Activated naive CD8-positive, alpha-beta T cell (primary cell): ENCODE results near the gene RNPEPL1.
A peak's percentile ranks its signal among the peaks of the same experiment; 100 is the strongest.
"Not testable (repeated sequence)": the region's sequence is repeated elsewhere in the genome, so short reads cannot be mapped to it uniquely, and the experiment has no call there.

Experiments
- H3K27ac Mint-ChIP-seq: one replicate; pipeline ENCODE4 v1.8.0; 2021; ENCODE audit warnings: mixed read lengths
- H3K27me3 Mint-ChIP-seq: one replicate; pipeline ENCODE4 v1.8.0; 2021; ENCODE audit warnings: mixed read lengths
- H3K36me3 Mint-ChIP-seq: one replicate; pipeline ENCODE4 v1.8.0; 2021; ENCODE audit warnings: mixed read lengths
- H3K4me1 Mint-ChIP-seq: one replicate; pipeline ENCODE4 v1.8.0; 2021; ENCODE audit warnings: low read depth, mixed read lengths
- H3K4me3 Mint-ChIP-seq: one replicate; pipeline ENCODE4 v1.8.0; 2021; ENCODE audit warnings: mild to moderate bottlenecking, mixed read lengths
- H3K9me3 Mint-ChIP-seq: one replicate; pipeline ENCODE4 v1.8.0; 2021; ENCODE audit warnings: low read depth, mixed read lengths

The RNPEPL1 gene

DNA sequence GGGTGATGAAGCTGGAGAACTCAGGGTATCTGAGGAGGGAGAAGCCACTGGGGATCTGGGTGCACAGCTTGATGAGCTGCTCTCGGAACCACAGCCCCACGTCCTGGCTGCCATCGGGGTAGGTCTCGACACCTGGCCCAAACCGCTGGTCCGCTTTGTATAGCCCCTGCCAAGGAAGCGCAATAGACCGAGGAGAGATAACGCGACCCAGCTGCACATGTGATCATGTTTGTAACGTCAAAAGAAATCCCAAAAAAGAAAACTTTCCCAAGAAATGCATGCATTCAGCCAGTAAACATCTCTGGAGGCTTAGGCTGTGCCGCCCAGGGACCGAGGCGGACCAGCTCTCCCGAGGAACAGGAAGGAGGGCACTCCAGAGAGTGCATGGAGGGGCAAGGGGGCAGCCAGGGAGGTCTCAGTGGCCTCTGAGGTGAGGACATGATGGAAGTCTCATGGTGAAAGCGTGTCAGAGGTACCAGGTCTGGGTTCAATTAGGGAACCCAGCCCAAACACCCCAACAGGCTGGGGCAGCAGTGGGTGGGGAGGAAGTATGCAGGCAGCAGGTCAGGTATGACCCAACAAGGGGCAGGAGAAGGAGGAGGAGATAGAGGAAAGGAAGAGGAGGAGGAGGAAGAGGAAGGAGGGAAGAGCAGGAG is 38.8 kb upstream of the RNPEPL1 start:
- no peaks in the 10 kb centered on the region for H3K27me3 Mint-ChIP-seq
- peaks cover 2% of the 10 kb centered on the region for H3K4me1 Mint-ChIP-seq
- peaks cover 25% of the 10 kb centered on the region for H3K9me3 Mint-ChIP-seq
- H3K27ac Mint-ChIP-seq = no peak overlapping the region
- H3K36me3 Mint-ChIP-seq = peaks cover 54% of the 10 kb centered on the region
- no peak overlapping the region for H3K4me3 Mint-ChIP-seq

DNA sequence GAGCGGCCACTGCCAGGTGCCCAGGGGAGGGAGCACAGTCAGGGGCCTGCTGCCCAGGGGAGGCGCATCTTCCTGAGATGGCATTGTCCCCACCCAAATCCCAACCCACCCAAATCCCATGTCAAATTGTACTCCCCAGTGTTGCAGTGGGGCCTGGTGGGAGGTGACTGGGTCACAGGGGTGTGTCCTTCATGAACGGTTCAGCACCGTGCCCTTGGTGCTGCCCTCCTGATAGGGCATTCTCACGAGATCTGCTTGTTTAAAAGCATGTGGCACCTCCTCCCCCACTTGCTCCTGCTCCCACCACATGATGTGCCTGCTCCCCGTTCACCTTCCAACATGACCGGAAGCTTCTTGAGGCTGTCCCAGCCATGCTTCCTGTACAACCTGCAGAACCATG is 38.1 kb upstream of the RNPEPL1 start:
- Mint-ChIP-seq H3K27me3 (no peaks in the 10 kb centered on the region), H3K9me3 (peaks cover 21% of the 10 kb centered on the region), H3K4me1 (peaks cover 2% of the 10 kb centered on the region), H3K36me3 (peaks cover 49% of the 10 kb centered on the region), H3K4me3 (no peak overlapping the region), H3K27ac (no peak overlapping the region)

GRCh38 chr2:240531038-240531437 is 37.2 kb upstream of the RNPEPL1 start:
- H3K4me1 Mint-ChIP-seq = peaks cover 4% of the 10 kb centered on the region
- H3K4me3 Mint-ChIP-seq = no peak overlapping the region
- peaks cover 21% of the 10 kb centered on the region for H3K9me3 Mint-ChIP-seq
- no peak overlapping the region for H3K27ac Mint-ChIP-seq
- peaks cover 51% of the 10 kb centered on the region for H3K36me3 Mint-ChIP-seq
- no peaks in the 10 kb centered on the region for H3K27me3 Mint-ChIP-seq

DNA sequence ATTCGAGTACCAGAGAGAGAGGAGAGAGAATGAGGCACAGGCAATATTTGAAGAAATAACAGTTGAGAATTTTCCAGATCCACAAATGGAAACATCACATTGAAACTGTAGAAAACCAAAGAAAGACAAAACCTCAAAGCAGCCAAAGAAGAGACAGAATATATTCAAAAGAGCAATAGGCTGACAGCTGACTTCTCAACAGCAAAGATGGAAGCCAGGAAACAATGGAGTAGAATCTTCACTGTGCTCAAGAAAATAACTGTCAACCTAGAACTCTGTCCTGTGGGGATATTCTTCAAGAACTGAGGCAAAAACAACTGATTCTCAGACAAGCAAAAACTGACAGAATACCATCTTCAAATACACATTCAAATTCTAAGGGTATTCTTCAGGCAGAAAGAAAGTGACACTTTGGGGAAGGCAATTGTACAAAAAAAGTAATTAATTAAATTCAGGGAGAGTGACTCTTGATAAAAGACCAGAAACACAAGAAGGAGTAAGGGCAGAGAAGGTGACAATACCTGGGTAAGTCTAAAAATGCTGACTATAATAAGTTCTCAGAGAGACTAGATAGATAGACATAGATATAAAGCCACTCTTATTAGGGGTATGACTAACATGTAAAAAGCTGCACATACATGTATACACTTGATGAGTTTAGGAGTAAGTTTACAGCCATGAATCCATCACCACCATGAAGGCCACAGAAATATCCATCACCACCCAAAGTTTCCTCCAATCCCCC is 36.1 kb upstream of the RNPEPL1 start:
- Mint-ChIP-seq H3K4me1 (peaks cover 7% of the 10 kb centered on the region), H3K9me3 (peaks cover 18% of the 10 kb centered on the region), H3K27me3 (no peaks in the 10 kb centered on the region), H3K36me3 (peaks cover 42% of the 10 kb centered on the region), H3K4me3 (no peak overlapping the region), H3K27ac (peak overlapping the region; percentile 1)

DNA sequence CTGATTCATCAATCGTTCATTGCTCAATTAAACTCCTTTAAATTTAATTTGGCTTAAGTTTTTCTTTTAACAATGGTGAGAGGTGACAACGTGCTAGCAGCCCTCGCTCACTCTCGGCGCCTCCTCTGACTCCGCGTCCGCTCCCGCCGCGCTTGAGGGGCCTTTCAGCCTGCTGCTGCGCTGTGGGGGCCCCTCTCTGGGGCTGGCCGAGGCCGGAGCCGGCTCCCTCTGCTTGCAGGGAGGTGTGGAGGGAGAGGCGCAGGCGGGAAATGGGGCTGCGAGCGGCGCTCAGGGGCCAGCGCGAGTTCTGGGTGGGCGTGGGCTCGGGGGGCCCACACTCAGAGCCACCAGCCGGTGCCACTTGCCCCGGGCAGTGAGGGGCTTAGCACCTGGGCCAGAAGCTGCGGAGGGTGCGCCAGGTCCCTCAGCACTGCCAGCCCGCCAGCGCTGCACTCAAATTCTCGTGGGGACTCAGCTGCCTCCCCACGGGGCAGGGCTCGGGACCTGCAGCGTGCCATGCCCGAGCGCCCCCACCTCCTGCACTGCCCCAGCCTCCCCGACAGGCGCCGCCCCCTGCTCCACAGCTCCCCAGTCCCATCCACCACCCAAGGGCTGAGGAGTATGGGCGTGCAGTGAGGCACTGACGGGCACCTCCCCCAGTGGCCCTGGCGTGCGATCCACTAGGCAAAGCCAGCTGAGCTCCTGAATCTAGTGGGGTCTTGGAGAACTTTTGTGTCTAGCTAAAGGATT is 30.1 kb upstream of the RNPEPL1 start:
- no peak overlapping the region for H3K27ac Mint-ChIP-seq
- no peak overlapping the region for H3K4me3 Mint-ChIP-seq
- peaks cover 30% of the 10 kb centered on the region for H3K36me3 Mint-ChIP-seq
- H3K27me3 Mint-ChIP-seq = no peaks in the 10 kb centered on the region
- no peaks in the 10 kb centered on the region for H3K9me3 Mint-ChIP-seq
- H3K4me1 Mint-ChIP-seq = peaks cover 14% of the 10 kb centered on the region

DNA sequence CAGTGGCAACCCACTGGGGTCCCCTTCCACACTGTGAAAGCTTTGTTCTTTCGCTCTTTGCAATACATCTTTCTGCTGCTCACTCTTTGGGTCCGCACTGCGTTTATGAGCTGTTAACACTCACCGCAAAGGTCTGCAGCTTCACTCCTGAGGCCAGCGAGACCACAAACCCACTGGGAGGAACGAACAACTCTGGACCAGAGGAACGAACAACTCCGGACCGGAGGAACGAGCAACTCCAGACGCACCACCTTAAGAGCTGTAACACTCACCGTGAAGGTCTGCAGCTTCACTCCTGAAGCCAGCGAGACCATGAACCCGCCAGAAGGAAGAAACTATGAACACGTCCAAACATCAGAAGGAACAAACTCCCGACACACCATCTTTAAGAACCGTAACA is 29.2 kb upstream of the RNPEPL1 start:
- not testable (repeated sequence) for H3K9me3 Mint-ChIP-seq, H3K4me3 Mint-ChIP-seq, H3K27me3 Mint-ChIP-seq, H3K27ac Mint-ChIP-seq
- Mint-ChIP-seq H3K4me1 (peaks cover 16% of the 10 kb centered on the region), H3K36me3 (peaks cover 29% of the 10 kb centered on the region)

GRCh38 chr2:240539906-240540305 is 28.4 kb upstream of the RNPEPL1 start:
- Mint-ChIP-seq H3K4me1 (peaks cover 17% of the 10 kb centered on the region), H3K9me3 (no peaks in the 10 kb centered on the region), H3K27ac (no peak overlapping the region), H3K27me3 (no peaks in the 10 kb centered on the region), H3K4me3 (no peak overlapping the region), H3K36me3 (peaks cover 29% of the 10 kb centered on the region)

- Mint-ChIP-seq H3K27ac (no peak overlapping the region), H3K9me3 (no peaks in the 10 kb centered on the region), H3K4me3 (no peak overlapping the region), H3K4me1 (peaks cover 12% of the 10 kb centered on the region), H3K36me3 (peaks cover 19% of the 10 kb centered on the region), H3K27me3 (no peaks in the 10 kb centered on the region)
These were observed 17.0 kb upstream of the RNPEPL1 start for GRCh38 chr2:240551288-240551687.

DNA sequence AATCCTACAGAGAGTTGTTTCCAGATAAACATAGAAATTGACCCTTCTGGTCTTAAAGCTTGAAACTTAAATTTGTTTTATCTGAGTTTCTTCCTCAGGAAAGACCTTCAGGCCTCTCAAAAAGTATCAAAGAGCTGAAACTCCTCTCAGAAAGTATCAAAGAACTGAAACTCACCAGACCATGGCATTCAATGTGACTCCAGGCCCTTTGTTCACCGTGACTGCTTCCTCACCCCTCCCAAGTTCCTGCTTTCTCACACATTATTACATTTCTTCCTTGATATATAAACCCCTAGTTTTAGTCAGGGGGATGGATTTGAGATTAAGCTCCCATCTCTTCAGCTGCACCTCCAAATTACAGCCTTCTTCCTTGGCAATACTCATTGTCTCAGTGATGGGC is 16.5 kb upstream of the RNPEPL1 start:
- peaks cover 17% of the 10 kb centered on the region for H3K4me1 Mint-ChIP-seq
- H3K9me3 Mint-ChIP-seq = no peaks in the 10 kb centered on the region
- H3K27me3 Mint-ChIP-seq = no peaks in the 10 kb centered on the region
- peaks cover 19% of the 10 kb centered on the region for H3K36me3 Mint-ChIP-seq
- no peak overlapping the region for H3K27ac Mint-ChIP-seq
- no peak overlapping the region for H3K4me3 Mint-ChIP-seq

DNA sequence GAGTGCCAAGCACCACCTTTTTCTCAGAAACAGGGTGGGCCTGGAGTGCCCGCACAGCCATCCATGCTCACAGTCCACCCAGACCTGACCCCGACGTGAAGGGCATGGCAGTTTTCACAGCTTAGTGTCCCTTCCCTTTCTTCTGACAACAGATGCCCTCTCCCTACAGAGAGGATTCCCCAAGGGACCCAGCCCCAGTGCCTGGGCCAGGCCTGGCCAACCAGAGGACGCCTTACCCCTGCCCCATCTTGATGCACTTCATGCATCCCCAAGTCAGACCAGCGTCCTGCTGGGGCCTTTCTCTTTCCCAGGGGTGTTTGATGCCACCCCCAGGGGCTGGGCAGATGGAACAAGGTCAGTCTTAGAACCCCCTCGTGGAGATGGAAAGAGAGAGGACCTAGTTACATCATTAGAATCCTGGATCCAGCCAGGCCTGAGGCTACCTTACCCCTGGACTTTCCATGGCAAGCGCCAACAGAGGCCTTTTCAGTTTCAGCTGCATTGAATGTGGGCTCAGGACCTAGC is 14.3 kb upstream of the RNPEPL1 start:
- no peak overlapping the region for H3K27ac Mint-ChIP-seq
- H3K36me3 Mint-ChIP-seq = peaks cover 20% of the 10 kb centered on the region
- H3K4me3 Mint-ChIP-seq = no peak overlapping the region
- H3K4me1 Mint-ChIP-seq = peaks cover 28% of the 10 kb centered on the region
- H3K27me3 Mint-ChIP-seq = no peaks in the 10 kb centered on the region
- H3K9me3 Mint-ChIP-seq = no peaks in the 10 kb centered on the region

DNA sequence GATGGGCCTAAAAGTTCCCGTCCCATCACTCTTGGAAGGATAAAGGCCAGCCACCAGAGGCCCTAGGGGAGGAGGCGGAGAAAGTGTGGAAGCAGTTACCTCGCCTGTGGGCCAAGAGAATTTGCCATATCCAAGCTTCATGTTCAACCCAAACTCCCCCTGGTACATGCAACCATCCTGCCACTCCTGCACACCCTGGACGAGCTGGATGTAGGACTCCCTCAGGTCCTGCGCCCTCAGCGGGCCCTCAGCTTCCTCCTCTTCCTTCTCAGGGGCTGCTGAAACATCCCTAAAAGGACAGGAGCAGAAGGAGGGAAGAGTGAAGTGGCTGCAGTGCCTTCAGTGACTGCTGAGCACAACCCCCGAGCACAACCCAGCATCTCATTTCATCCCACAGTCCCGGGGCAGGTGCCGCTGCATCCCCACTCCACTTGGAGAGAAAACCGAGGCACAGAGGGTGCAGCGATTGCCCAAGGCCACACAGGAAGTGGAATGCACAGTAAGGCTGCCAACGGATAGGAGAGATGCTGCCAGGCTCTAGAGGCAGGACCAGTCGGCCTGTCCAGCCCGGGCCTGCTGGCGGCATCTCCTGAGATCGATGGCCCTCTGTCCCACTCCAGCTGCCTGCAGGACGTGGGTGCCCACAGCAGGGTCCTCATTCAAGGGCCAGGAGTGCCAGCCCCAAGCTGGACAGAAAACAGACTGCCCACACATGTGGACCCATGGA is 13.4 kb upstream of the RNPEPL1 start:
- Mint-ChIP-seq H3K4me3 (no peak overlapping the region), H3K27ac (no peak overlapping the region), H3K36me3 (peaks cover 19% of the 10 kb centered on the region), H3K27me3 (no peaks in the 10 kb centered on the region), H3K4me1 (peaks cover 37% of the 10 kb centered on the region), H3K9me3 (no peaks in the 10 kb centered on the region)

GRCh38 chr2:240555541-240556250 is 12.6 kb upstream of the RNPEPL1 start:
- Mint-ChIP-seq H3K36me3 (peaks cover 17% of the 10 kb centered on the region), H3K4me1 (peaks cover 37% of the 10 kb centered on the region), H3K4me3 (no peak overlapping the region), H3K27me3 (no peaks in the 10 kb centered on the region), H3K27ac (no peak overlapping the region), H3K9me3 (no peaks in the 10 kb centered on the region)

- peak overlapping the region; percentile 63 for H3K4me3 Mint-ChIP-seq
- no peak overlapping the region for H3K27ac Mint-ChIP-seq
- no peaks in the 10 kb centered on the region for H3K27me3 Mint-ChIP-seq
- H3K9me3 Mint-ChIP-seq = no peaks in the 10 kb centered on the region
- H3K36me3 Mint-ChIP-seq = peaks cover 12% of the 10 kb centered on the region
- H3K4me1 Mint-ChIP-seq = peaks cover 41% of the 10 kb centered on the region
These were observed 11.7 kb upstream of the RNPEPL1 start for GRCh38 chr2:240556553-240557100.
